Ramos (cell line): Measurements from ENCODE around the gene ERC1.

Experiments
- in situ Hi-C: fragments of 300-500 bp; cut with MboI; formaldehyde crosslinking; loops from one replicate; pipeline ENCODE4 v1.14.3; 2022; ENCODE audit warnings: low sequenced_read_pairs; ENCODE audit not compliant: unreplicated experiment

ERC1 gene

GRCh38 chr12:1065629-1066028 is 74.6 kb downstream of the ERC1 start:
- in situ Hi-C loops = no loop called here

DNA sequence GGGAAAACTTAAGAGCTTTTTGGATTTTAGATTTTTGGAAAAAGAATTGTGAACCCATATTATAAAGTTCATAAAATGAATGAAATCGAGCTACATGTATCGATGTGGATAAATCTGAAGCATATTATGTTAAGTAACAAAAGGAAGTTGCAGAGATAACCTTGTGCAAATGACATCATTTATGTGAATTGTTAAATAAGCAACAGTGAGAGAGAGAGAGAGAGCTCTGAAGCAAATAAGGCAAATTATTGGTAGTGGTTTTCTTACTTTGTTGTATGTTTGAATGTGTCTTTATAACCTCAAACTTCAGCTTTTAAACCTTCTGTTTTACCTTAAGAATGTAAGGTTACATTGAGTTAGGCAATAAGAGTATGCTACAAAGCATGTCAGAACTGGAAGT is 78.8 kb downstream of the ERC1 start:
- in situ Hi-C loops = no loop called here

DNA sequence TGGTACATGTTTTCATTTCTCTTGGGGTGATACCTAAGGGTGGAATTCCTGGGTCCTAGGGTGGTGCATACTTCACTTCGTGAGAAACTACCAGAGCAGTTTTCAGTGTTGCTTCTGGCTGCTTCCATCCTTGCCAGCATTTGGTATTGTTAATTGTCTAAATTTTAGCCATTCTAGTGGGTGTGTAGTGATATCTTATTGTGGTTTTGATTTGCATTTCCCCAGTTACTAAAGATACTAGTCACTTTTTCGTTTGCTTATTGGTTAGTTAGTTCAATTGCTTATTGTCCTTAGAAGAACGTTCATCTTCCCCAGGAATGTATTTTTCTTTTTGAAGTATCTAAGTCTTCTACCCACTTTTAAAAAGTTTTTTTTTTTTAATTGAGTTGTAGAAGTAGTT is 80.2 kb downstream of the ERC1 start:
- in situ Hi-C loops = no loop called here

GRCh38 chr12:1073652-1074051 is 82.6 kb downstream of the ERC1 start:
- in situ Hi-C loops = no loop called here

DNA sequence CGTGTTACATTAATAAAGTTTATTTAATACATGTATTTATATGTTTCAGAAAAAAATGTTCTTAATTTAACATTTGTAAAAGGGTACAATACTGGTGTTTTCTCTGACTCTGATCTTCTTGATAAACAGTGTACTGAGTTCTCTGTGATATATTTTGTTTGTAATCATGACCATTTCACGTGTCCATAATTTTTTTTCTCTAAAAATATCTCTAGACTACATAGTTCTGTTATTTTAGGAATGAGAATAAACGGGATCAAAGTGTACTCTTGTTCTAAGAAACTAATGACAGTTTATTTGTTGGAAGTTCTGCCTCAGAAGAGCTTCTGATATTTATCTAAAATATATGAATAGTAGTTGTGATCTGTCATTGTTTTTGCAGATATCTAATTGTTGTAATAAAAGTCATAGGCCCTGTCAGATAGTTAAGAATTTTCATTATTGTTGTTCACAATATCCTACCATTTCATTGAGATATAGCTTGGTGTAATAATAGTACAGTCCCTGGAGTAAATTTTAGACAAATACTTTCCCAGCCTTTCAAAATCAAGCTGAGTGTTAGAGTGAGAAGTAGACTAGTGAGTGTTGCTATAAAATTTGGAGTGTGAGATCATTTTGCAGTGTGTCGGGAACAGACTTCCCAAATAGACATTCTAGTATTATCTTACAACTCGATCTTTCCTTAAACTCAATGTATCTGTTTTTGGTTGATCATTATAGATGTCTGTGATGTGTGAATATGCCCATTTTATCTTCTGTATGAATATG is 86.2 kb downstream of the ERC1 start:
- in situ Hi-C loops = no loop called here

- in situ Hi-C loops = no loop called here
Measured at GRCh38 chr12:1078002-1078401, 87.0 kb downstream of the ERC1 start.

- in situ Hi-C loops = no loop called here
Measured at GRCh38 chr12:1080520-1081223, 89.6 kb downstream of the ERC1 start.

GRCh38 chr12:1083151-1083888 is 92.3 kb downstream of the ERC1 start:
- in situ Hi-C loops = no loop called here

DNA sequence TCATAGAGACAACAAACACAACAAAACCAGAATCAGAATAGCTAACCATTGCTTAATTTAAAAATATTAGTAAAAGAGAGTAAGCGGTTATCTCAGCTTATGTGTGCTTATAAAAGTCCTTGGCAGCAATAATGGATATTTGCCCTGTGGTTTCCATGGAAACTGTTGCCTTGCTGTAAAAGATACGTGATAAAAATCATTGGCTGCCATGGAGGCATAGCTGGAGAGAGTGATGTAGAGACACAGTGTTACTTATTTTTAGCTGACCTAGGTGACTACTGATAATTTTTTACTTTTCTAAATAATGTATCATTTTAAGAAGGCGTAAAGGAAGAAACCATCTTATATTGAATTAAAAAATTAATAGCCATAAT is 92.9 kb downstream of the ERC1 start:
- in situ Hi-C loops = no loop called here

- in situ Hi-C loops = no loop called here
Measured at GRCh38 chr12:1091350-1091749, 100.3 kb downstream of the ERC1 start.

DNA sequence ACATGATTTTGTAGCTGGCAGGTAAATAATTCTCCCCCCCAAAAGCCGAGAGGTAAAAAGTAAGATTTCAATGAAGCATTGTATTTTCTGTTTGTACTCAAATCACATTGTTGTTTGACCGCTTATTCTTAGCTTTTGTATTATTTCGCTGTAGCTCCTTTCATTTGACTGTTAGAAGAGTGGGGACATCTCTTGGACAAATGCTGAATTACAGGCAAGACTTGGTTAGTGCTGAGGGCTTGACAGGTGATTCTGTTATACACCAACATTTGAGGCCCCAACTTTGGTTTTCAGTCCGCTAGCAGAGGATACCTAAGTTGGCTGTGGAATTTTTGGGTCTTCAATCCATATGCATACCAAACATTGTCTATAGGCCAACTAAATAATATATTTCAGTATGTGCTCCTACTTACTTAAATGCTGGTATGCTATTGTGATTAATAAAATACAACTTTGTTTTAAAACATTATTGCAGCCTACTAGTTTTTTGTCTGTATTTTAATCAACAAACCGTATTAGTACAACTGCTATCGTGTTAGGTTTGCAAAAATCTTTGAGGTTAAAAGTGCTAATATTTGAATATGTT is 102.2 kb downstream of the ERC1 start:
- in situ Hi-C loops = no loop called here

- in situ Hi-C loops = no loop called here
Measured at GRCh38 chr12:1094714-1095113, 103.7 kb downstream of the ERC1 start.

GRCh38 chr12:1099158-1099557 is 108.1 kb downstream of the ERC1 start:
- in situ Hi-C loops = no loop called here

DNA sequence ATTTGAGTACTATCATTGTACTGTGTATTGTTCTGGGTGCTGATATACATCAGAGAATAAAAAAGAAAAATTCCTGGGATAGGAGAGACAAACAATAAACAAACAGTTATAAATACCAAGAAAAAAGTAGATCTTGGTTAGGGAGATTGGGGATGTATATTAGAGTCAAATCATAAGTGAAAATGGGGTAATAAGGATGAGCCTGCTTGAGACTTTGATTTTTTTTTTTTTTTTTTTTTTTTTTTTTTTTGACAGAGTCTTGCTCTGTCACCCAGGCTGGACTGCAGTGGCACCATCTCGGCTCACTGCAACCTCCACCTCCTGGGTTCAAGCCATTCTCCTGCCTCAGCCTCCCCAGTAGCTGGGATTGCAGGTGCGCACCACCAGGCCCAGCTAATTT is 108.6 kb downstream of the ERC1 start:
- in situ Hi-C loops = loop anchor here (10.0 kb wide), 1 partner anchor 525 kb away; no protein-coding TSS in a partner anchor

DNA sequence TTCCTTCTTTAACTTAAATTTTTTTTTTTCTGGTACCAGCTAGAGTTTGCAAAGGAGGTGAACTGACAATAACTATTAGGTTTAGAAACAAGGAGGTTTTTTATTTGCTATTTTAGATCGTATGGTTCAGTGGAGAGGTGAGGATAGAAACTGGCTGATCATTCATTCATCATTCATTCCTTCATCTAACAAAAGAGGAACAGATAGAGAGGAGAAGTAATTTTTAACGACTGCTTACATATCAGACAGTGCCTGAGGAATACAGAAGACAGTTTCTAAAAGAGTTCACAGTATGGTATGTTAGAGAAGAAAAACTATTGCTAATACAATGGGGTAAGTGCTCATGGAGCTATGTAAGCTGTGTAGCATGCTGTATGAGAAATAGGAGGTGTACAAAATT is 111.1 kb downstream of the ERC1 start:
- in situ Hi-C loops = loop anchor here (10.0 kb wide), 1 partner anchor 527 kb away; no protein-coding TSS in a partner anchor

- in situ Hi-C loops = loop anchor here (10.0 kb wide), 1 partner anchor 528 kb away; no protein-coding TSS in a partner anchor
Measured at GRCh38 chr12:1102791-1103450, 111.9 kb downstream of the ERC1 start.

GRCh38 chr12:1103632-1104031 is 112.6 kb downstream of the ERC1 start:
- in situ Hi-C loops = loop anchor here (10.0 kb wide), 1 partner anchor 529 kb away; no protein-coding TSS in a partner anchor

DNA sequence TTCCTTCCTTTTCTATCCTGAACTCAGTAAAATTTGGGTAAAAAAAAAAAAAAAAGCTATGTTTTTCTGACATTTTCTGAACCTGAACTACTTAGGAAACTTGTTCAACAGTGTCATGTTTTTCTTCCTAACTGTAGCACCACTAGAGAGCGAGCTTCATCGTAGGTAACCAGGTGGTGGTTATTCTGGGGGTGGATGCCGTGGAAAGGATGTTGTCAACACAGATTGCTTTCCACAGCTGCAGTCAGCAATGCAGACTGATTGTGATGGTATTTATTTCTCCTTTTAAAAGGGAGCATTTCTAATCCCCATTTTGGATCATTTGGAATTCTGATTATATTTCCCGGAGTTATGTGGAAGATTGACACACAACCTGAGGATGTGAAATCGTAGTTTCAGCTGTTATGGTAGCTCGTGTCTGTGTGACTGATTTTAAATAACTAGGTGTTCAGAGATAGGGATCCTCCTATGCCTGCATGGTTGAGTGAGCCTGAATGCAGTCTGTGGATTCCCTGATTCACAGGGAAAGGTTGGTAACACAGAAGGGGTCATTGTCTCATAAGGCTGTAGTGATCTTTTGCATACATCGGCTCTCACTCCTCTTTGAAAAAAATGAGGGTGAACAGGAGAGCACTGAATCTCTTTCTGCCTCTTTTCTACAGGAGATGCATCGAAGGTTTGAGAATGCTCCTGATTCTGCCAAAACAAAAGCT is 113.2 kb downstream of the ERC1 start:
- in situ Hi-C loops = loop anchor here (10.0 kb wide), 1 partner anchor 529 kb away; no protein-coding TSS in a partner anchor

- in situ Hi-C loops = loop anchor here (10.0 kb wide), 1 partner anchor 533 kb away; no protein-coding TSS in a partner anchor
Measured at GRCh38 chr12:1107669-1108068, 116.6 kb downstream of the ERC1 start.
